ENCODE measurements around the gene TAC4.

GRCh38 chr17:49819138-49819537, 28.7 kb downstream of the TAC4 start:
- no peak for TF ChIP-seq CTCF (IDR thresholded peaks at IDR 0.05; ENCODE audit: poor library complexity)
- no peak for TF ChIP-seq EZH2phosphoT487 (IDR thresholded peaks at IDR 0.05; ENCODE audit: low read depth, severe bottlenecking, unreplicated experiment)
- TF ChIP-seq EZH2 (IDR thresholded peaks at IDR 0.05; ENCODE audit: borderline replicate concordance) = no peak

Data from hepatocyte (in vitro differentiated cells).